Measurements from ENCODE around the gene LILRB5.
"Not testable (repeated sequence)": the region's sequence is repeated elsewhere in the genome, so short reads cannot be mapped to it uniquely, and the experiment has no call there.

DNA sequence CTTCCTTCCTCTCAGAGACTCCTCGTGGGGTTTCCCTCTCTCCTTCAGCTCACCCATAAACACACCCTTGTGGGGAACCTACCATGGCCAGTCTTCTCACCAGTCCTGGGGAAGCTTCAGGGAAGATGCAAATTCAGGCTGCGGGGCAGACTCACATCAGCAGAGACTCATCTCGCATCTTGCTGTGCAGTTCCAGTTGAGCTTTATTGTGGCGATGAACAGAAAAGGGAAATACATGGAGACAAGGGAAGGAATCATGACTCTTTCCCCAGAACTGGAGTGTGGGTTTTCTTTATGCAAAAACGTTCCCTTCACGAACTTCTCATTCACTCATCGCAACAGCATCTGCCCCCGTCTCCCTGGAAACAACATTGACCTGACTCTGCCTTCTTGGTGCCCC, 32.1 kb upstream of the LILRB5 start:
- TF ChIP-seq CTCF, POLR2A, EP300 (IDR thresholded peaks at IDR 0.05): not testable (repeated sequence)
